Stimulated activated CD8-positive, alpha-beta memory T cell treated with anti-CD3 and anti-CD28 coated beads, Interleukin-7, amount 100 ng/mL, for 1 hour (primary cell): ENCODE measurements around the gene GTSE1.
A peak's percentile ranks its signal among the peaks of the same experiment; 100 is the strongest.

ENCODE experiments used
- DNase-seq, 2 donors: peaks; one replicate each; pipeline ENCODE4 v3.0.0-alpha.2; 2020; ENCODE audit warnings: low read depth in 2 of 2

The GTSE1 gene

GRCh38 chr22:46351767-46352166 is 55.1 kb downstream of the GTSE1 start:
- no peak for DNase-seq

DNA sequence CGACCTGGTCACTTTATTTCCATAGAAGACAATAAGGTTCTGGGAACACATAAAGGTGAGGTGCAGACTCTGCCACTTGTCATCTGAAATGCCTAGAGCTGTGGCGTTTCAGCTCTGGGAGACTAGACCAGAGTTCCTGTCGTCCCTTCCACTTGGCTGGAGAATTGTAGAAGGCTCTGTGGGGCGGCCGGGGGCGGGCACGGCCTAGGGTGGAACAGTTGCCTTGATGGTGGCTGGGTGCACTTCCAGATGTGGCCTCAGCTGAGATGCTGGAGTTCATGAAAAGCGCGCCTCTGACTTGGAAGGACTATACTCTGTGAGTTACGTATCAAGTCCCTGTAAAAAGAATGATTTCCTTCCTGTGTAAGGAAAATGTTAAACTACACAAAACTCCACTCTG is 55.6 kb downstream of the GTSE1 start:
- no peak for DNase-seq

DNA sequence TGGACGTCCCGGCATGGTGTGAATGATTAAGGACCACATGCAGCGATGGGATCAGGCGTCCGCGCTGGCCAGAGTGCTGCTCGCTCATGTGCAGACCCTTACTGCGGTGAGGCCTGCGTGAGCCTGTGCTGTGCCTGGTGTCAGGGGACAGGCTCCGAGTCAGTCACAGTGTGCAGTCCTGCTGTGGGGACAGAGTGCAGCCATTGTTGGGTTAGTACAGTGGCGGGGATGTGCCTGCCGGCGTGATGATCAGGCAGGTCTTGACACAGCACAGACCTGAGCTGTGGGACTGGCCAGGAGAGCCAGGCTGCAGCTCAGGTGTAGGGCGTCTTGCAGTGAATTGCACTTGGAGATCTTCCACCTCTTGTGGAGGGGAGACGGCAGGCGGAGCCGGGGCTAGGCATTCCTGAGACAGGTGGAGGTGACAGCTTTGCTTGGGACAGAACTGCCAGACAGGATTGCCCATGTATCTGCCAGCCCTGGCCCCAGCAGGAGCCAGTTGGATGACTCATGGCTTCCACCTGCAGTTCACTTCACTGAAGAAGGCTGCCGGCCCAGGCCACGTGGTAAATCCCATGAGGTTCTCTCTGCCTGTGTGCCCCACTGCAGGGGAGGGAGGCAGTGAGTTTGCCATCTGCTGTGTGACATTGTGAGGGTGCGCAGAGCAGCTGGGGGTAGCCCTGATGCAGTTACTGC is 56.2 kb downstream of the GTSE1 start:
- DNase-seq = no peak

DNA sequence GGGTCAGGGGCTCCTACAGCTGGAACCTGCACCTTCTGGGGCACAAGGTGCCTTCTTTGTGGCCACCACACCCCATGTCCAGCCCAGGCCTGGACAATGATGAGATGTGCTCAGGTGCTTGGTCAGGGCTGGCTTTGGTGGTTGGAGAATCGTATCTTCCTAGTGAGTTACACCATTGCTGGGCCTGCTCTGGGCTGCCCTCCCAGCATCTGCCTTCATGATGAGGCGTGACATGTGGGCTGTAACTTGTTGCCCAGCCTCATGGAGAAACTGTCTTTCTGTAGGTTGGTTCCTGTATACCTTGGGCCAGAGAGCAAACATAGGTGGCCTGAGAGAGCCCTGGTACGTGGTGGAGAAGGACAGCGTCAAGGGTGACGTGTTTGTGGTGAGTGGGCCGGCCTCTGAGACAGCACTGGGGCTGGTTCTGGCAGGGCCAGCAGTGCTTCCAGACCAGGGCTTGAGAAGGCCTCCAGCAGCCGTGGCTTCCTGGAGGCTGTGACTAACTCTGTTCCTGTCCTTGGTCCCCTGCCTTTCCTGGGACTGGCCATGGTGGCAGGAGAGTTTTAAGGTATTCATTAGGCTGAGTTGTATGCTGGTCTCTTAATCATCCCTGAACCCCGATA is 56.9 kb downstream of the GTSE1 start:
- DNase-seq = no peak

GRCh38 chr22:46354176-46354992 is 57.7 kb downstream of the GTSE1 start:
- no peak for DNase-seq

DNA sequence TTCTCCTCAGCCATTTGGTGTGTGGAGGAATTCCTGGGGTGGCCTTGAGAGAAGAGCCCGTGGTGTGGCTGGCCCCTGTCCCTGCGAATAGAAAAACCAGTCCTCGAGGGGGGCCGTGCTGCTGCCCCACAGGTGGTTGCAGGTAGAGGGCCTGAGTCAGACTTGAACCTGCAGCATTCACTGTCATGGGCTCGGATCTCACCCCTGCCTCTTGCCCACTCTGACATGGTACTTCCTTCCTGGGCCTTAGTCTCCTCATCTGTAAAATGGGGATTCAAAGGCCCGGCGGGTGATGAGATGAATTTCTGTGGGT is 58.3 kb downstream of the GTSE1 start:
- DNase-seq = no peak

DNA sequence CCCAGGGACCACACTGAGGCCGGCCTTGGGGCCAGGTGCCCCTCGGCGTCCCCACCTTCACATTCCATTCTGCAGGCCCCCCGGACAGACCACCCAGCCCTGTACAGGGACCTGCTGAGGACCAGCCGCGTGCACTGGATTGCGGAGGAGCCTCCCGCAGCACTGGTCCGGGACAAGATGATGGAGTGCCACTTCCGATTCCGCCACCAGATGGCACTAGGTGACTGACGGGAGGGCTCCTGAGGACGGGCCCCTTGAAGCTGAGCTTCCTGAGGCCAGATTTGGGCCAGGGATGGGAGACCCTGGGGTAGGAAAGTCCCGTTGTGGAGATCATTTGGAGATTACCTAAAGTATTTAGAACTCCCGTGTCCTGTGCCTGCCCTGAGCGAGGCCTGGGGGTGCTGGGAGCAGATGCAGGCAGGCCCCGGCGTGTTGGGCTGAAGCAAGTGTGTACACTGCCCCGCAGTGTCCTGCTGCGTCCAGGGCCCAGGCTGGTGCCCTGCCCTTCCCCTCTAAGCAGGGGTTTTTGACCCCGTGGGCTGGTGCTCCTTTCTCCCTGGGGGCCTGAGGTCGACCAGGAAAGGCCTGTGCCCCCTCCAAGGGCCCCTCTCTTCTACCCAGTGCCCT is 58.8 kb downstream of the GTSE1 start:
- peak; percentile 32 to 46 for DNase-seq

DNA sequence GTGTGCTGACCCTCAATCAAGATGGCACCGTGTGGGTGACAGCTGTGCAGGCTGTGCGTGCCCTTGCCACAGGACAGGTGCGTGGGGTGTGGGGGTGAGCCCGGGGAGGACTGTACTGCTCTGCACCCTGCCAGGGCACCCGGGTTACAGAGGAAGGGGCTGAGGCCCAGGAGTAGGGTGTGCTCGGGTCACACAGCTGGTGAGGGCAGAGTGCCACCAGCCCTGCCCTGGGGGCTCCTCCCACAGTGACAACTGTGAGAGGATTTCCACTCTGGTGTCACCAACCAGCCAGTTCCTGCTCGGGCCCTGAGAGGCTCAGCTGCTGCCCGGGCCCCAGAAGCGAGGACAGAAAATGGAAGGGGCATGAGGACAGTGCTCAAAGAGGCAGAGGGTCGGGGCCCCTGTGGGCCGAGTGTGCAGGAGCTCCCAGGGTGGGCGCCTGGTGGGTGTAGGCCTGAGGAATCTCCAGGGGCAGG is 59.4 kb downstream of the GTSE1 start:
- DNase-seq = no peak

- DNase-seq = no peak
Observed at GRCh38 chr22:46356496-46357480, 60.1 kb downstream of the GTSE1 start.

DNA sequence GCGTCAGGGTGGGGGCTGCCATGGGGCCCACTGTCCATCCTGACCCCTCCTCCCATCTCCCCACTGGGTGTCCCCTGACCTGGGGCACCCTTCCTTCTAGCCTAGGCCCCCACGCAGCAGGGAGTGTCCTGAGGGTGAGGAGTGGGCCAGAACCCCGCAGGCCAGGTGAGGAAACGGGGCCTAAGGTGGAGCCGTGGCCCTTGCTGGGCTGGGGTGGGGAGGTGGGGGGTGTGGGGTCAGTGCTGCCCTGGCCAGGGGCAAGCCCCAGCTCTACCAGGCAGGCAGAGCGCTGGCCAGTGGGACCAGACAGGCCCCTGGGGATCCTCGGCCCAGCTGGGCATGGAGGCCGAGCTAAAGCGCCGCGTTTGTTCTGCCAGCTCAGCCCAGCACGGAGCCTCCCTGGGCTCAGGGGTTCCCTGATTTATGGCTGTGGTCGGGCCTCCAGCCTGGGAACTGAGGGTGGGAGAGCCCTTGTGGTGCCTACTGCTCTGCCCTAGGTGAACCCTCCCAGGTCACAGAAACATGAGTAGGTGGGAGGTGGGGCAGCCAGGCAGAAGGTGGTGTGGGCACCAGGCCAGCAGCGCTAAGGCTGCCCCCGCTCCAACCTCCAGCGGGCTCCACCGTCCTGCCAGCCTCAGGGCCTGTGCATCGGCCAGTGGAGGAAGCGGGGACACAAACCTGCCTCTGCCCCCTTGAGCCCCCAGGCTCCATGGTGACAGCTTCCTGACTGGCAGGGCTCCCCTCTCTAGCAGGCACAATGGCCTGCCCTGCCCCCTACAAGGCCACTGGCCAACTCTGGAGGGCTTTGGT is 61.2 kb downstream of the GTSE1 start:
- DNase-seq = no peak

DNA sequence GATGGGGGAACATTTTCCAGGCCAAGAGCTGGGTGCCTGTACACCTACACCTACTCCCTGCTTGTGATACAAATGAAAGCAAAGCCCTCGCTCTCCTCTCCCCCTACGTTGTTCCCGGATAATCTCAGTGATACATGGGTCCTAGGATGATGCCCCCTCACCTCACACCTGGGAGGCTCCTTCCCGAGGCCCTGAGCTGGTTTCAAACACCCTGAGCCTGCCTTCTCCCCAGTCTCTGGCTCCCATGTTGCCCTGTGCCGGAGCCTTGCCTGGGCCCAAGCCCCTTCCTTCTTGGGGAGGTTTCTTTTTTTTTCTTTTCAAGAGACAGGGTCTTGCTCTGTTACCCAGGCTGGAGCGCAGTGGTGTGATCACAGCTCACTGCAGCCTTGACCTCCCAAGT is 62.1 kb downstream of the GTSE1 start:
- DNase-seq = no peak

- DNase-seq = no peak
Observed at GRCh38 chr22:46359362-46359761, 62.7 kb downstream of the GTSE1 start.

DNA sequence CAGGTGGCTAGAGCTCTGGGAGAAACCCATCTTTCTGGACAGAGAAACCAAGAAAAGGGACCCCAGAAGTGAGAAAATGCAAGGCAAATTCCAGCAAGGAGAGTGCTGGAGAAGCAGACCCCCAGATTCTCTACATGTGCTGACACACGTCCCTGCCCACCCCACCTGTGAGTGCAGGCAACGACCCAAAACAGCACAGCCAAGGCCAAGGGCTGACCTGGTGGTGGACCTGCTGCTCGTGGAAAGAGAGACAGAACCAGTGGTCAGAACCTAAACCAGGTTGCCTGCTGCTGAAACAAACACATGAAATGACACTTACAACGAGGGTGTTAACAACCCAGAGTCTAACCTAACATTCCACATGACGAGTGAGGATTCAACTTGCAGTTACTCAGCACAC is 63.4 kb downstream of the GTSE1 start:
- no peak for DNase-seq

- DNase-seq = no peak
Observed at GRCh38 chr22:46360891-46361290, 64.2 kb downstream of the GTSE1 start.

DNA sequence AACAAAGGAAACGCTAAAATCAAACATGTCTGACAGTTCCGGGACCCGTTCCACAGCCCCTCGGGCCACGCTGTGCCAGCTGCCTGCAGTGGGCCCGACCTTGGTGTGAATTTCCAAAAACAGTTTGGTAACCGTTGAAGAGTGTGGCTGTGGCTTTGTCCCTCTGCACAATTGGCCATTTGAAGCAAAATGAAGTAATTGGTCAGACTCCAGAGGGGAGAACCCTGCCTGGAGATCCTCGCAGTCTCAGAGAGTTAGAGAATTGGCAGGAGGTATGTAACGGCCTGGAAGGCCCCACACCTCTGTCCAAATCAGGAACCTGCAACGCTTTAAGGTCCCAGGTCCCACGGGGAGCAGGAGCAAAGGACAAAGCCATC is 65.1 kb downstream of the GTSE1 start:
- no peak for DNase-seq

- no peak for DNase-seq
Observed at GRCh38 chr22:46362203-46362933, 65.7 kb downstream of the GTSE1 start.

DNA sequence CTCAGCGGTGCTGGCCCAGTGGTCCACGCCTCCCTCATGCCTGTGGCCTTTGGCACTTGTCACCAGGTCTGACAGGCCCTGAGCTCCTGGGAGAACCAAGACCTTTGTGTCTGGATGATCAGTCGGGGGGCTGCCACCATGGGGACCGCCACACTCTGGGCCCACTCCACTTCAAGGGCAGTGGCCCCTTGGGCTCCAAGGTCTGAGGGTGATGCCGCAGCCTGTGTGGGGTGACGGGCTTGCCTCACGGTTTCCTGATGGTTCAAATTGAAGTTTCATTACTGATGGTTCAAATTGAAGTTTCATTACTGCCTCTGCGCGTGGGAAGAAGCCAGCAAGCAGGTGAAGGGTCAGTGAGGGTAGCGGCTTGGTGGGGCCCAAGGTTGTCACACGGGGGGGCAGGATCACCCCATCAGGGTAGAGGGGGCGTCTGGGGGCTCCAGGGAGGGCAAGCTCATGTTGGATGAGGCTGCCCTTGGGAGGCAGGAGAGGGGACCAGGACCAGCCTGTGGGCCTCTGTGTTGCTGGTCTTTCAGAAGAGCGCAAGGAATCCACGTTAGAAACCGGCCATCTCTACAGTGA is 66.4 kb downstream of the GTSE1 start:
- no peak for DNase-seq

DNA sequence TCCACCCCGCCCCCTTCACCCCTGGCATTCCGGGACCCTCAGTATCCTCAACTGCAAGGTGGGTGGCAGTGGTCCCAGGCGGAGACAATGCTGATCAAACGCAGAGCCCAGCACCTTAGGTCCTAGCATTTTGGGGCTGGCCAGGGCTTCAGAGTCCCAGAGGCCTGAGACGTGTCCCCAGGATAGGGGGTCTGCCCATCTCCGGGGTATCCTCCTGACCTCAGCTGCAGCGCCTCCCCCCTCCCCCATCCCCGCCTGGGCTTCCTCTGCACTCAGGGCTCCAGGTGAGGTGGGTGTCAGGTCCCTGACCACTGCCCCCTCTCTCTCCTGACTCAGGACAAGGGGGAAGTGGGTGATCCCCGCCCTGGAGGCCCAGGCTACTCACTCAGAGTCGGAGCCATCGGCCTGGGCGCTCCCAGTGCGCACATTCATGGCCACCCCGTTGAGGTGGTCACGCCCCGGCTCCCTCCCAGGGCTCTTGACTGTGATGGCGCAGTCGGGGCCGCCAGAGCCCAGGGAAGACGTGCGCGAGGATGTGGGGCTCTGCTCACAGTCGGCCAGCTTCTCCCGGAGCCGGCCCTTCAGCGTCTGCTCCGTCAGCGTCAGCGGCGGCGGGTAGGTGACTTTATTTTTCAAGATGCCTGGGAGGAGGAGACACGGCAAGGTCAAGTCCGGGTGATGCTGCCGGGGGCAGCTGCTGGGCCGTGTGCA is 67.1 kb downstream of the GTSE1 start:
- no peak for DNase-seq
